Camera-type eye (tissue), 1 donor: Measurements from ENCODE around the gene EEF1A1. TPM values are rescaled to one million over a fixed set of nuclear protein-coding genes. Genes with fewer than 3 reads are reported as not detected.

Experiments used
- total RNA-seq: library from RNA; depleted of rRNA; stranded (reverse); fragments of >200 nt; gene quantifications from one replicate; pipeline ENCODE4 v1.2.3, GENCODE V29; 2014

EEF1A1 gene
- 15,027 TPM for total RNA-seq

DNA sequence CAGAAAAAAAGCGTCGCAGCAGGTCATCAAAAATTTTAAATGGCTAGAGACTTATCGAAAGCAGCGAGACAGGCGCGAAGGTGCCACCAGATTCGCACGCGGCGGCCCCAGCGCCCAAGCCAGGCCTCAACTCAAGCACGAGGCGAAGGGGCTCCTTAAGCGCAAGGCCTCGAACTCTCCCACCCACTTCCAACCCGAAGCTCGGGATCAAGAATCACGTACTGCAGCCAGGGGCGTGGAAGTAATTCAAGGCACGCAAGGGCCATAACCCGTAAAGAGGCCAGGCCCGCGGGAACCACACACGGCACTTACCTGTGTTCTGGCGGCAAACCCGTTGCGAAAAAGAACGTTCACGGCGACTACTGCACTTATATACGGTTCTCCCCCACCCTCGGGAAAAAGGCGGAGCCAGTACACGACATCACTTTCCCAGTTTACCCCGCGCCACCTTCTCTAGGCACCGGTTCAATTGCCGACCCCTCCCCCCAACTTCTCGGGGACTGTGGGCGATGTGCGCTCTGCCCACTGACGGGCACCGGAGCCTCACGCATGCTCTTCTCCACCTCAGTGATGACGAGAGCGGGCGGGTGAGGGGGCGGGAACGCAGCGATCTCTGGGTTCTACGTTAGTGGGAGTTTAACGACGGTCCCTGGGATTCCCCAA lies at the start of gene EEF1A1:
EEF1A1 (minus strand) TSS at position 345 of the 663 bp plus-strand sequence. CDS start 1,006 bp downstream, outside the sequence.

Other genes with a start within 250 kb of the EEF1A1 start
- not detected for gene DPPA5, start 166.8 kb downstream of the EEF1A1 start, total RNA-seq
- gene KHDC3L, start 158.4 kb downstream of the EEF1A1 start, total RNA-seq: not detected
- gene OOEP, start 151.1 kb downstream of the EEF1A1 start, total RNA-seq: not detected
- gene DDX43, start 126.2 kb downstream of the EEF1A1 start, total RNA-seq: 0.27 TPM
- gene CGAS, start 68.7 kb downstream of the EEF1A1 start, total RNA-seq: 3.7 TPM
- gene MTO1, start 59.3 kb downstream of the EEF1A1 start, total RNA-seq: 39.6 TPM
- gene SLC17A5, start 133.0 kb upstream of the EEF1A1 start, total RNA-seq: 34.8 TPM
- 17.0 TPM for gene CD109, start 175.2 kb upstream of the EEF1A1 start, total RNA-seq